Left ventricle myocardium inferior (tissue), 1 donor: Measurements from ENCODE around the gene NLRP4. TPM values are rescaled to one million over a fixed set of nuclear protein-coding genes. Genes with fewer than 3 reads are reported as not detected.
A peak's percentile ranks its signal among the peaks of the same experiment; 100 is the strongest.

Experiments
- DNase-seq: peaks from one replicate; pipeline ENCODE4 v3.0.0-alpha.2; 2020
- H3K27ac ChIP-seq: fragments of 200-600 bp; replicated peaks from 2 replicates; pipeline ENCODE4 v1.8.0; 2021
- H3K27me3 ChIP-seq: fragments of 200-600 bp; 2 replicates; pipeline ENCODE4 v1.8.0; 2021; ENCODE audit warnings: low read depth
- H3K36me3 ChIP-seq: fragments of 200-600 bp; 2 replicates; pipeline ENCODE4 v1.8.0; 2021
- H3K4me1 ChIP-seq: fragments of 200-600 bp; 2 replicates; pipeline ENCODE4 v1.8.0; 2021
- H3K4me3 ChIP-seq: fragments of 200-600 bp; 2 replicates; pipeline ENCODE4 v1.8.0; 2021; ENCODE audit warnings: mild to moderate bottlenecking, moderate library complexity
- H3K9me3 ChIP-seq: fragments of 200-600 bp; replicated peaks from 2 replicates; pipeline ENCODE4 v1.8.0; 2021
- CTCF ChIP-seq: fragments of 200-600 bp; IDR thresholded peaks from 2 replicates; pipeline ENCODE4 v1.8.0; 2021; ENCODE audit warnings: antibody characterized with exemption, mild to moderate bottlenecking, borderline replicate concordance
- intact Hi-C: fragments of 100-400 bp; cut with micrococcal nuclease; formaldehyde crosslinking; loops from one replicate; pipeline ENCODE4 v1.11.0; 2022
- long read RNA-seq: library from polyadenylated mRNA; unstranded; transcript quantifications from one replicate; pipeline ENCODE4 v2.0.0, GENCODE V29; 2021
- total RNA-seq: library from RNA; stranded (reverse); fragmentation: NEBNext Ultra II Directional; extraction: Animal tissue kit (Norgen Biotek cat#: 25700); gene quantifications from one replicate; pipeline ENCODE4 v1.2.1, GENCODE V29; 2021
- donor health status: DM: no; HTN: yes; CAD: no; lungs with severe emphysema.

Gene NLRP4
- total RNA-seq = not detected
- long read RNA-seq = 0 reads

GRCh38 chr19:55836340-55836739, at the start of gene NLRP4:
Gene NLRP4, plus strand, starts transcription at chr19:55836540. Its CDS starts 15,541 bp downstream, at chr19:55852081.
- Histone ChIP-seq H3K36me3 (no peaks in the 10 kb centered on the region), H3K27ac (no peak within 1 kb of the TSS), H3K9me3 (peaks cover 4% of the 10 kb centered on the region), H3K4me1 (no peaks in the 10 kb centered on the region), H3K4me3 (no peak within 1 kb of the TSS), H3K27me3 (peaks cover 18% of the 10 kb centered on the region)
- intact Hi-C loops = no loop called here
- TF ChIP-seq CTCF = no peak
- no peak for DNase-seq

GRCh38 chr19:55795021-55795420, 41.3 kb upstream of the NLRP4 start:
- Histone ChIP-seq H3K9me3 (no peaks in the 10 kb centered on the region), H3K27ac (no peak overlapping the region), H3K4me1 (no peaks in the 10 kb centered on the region), H3K27me3 (peaks cover 42% of the 10 kb centered on the region), H3K4me3 (no peak overlapping the region), H3K36me3 (no peaks in the 10 kb centered on the region)
- no peak for DNase-seq
- intact Hi-C loops = no loop called here
- TF ChIP-seq CTCF = no peak

- Histone ChIP-seq H3K4me3 (no peak overlapping the region), H3K27me3 (peaks cover 19% of the 10 kb centered on the region), H3K4me1 (no peaks in the 10 kb centered on the region), H3K36me3 (no peaks in the 10 kb centered on the region), H3K9me3 (peaks cover 11% of the 10 kb centered on the region), H3K27ac (no peak overlapping the region)
- DNase-seq = no peak
- intact Hi-C loops = no loop called here
- TF ChIP-seq CTCF = no peak
Observed at GRCh38 chr19:55801416-55801815, 34.9 kb upstream of the NLRP4 start.

- no peaks in the 10 kb centered on the region for H3K36me3 ChIP-seq
- H3K27me3 ChIP-seq = peaks cover 16% of the 10 kb centered on the region
- intact Hi-C loops = no loop called here
Observed at GRCh38 chr19:55802281-55802680, 34.1 kb upstream of the NLRP4 start.

GRCh38 chr19:55809381-55810058, 26.8 kb upstream of the NLRP4 start:
- no peaks in the 10 kb centered on the region for H3K4me1 ChIP-seq
- H3K27me3 ChIP-seq = peaks cover 25% of the 10 kb centered on the region
- H3K36me3 ChIP-seq = no peaks in the 10 kb centered on the region
- peak; percentile 17 for DNase-seq
- H3K27ac ChIP-seq = no peak overlapping the region
- peaks cover 4% of the 10 kb centered on the region for H3K9me3 ChIP-seq
- TF ChIP-seq CTCF = peak; percentile 31
- intact Hi-C loops = no loop called here
- H3K4me3 ChIP-seq = no peak overlapping the region

More at GRCh38 chr19:55802281-55802680, 34.1 kb upstream of the NLRP4 start:
- no peak for DNase-seq
- no peaks in the 10 kb centered on the region for H3K4me1 ChIP-seq
- peaks cover 12% of the 10 kb centered on the region for H3K9me3 ChIP-seq
- H3K27ac ChIP-seq = no peak overlapping the region
- no peak for TF ChIP-seq CTCF
- H3K4me3 ChIP-seq = no peak overlapping the region
